CD4-positive, alpha-beta T cell (primary cell): ENCODE data around the gene APBA2. TPM values are rescaled to one million over a fixed set of nuclear protein-coding genes. Genes with fewer than 3 reads are reported as not detected.

Experiments
- ATAC-seq: fragments of 200-7000 bp; cut with Tn5 transposase; one replicate; pipeline ENCODE4 v1.10.0; 2022; ENCODE audit warnings: mild to moderate bottlenecking; ENCODE audit not compliant: poor library complexity
- CTCF ChIA-PET: fragments of 350-600 bp; sonication (Branson Sonifier 250); formaldehyde crosslinking; loops from one replicate; lab custom pipeline; 2021; ENCODE audit warnings: antibody characterized with exemption, inconsistent platforms; lab: Charles Lee
- POLR2A ChIA-PET: fragments of 350-600 bp; sonication (Branson Sonifier 250); formaldehyde crosslinking; loops from one replicate; lab custom pipeline; 2021; ENCODE audit warnings: antibody characterized with exemption, inconsistent platforms; lab: Charles Lee
- DNase-seq, 14 experiments: peaks; one replicate each; pipeline ENCODE4 v3.0.0-alpha.2; 2013 to 2020; ENCODE audit warnings: mixed read lengths in 2 of 14
- H3K27ac ChIP-seq, 2 donors: one replicate each; pipeline versions ENCODE4 v1.5.1 to v1.7.0; 2013; ENCODE audit warnings: low read length in 2 of 2, low read depth in 1 of 2, mild to moderate bottlenecking in 1 of 2
- H3K27me3 ChIP-seq, 2 experiments: 1 replicate in 1 of 2; 2 replicates in 1 of 2; pipeline versions ENCODE4 v1.6.1 to v1.7.0; 2013; ENCODE audit warnings: low read length in 2 of 2, control low read depth in 1 of 2, mild to moderate bottlenecking in 1 of 2, moderate library complexity in 1 of 2; ENCODE audit not compliant: insufficient read depth in 2 of 2, control insufficient read depth in 1 of 2
- H3K36me3 ChIP-seq: one replicate; pipeline ENCODE4 v1.6.1; 2013; ENCODE audit warnings: low read length, control low read depth; ENCODE audit not compliant: insufficient read depth
- H3K4me1 ChIP-seq: one replicate; pipeline ENCODE4 v1.6.1; 2013; ENCODE audit warnings: low read length, control low read depth; ENCODE audit not compliant: insufficient read depth
- H3K4me3 ChIP-seq: one replicate; pipeline ENCODE4 v1.5.1; 2013; ENCODE audit warnings: mild to moderate bottlenecking, low read length, moderate library complexity
- H3K9me3 ChIP-seq, 2 experiments: 1 replicate in 1 of 2; 2 replicates in 1 of 2; pipeline versions ENCODE4 v1.6.1 to v1.7.0; 2013; ENCODE audit warnings: low read length in 2 of 2, mild to moderate bottlenecking in 2 of 2, control low read depth in 1 of 2, moderate library complexity in 1 of 2; ENCODE audit not compliant: control insufficient read depth in 1 of 2, insufficient read depth in 1 of 2
- H3K27ac Mint-ChIP-seq: one replicate; pipeline ENCODE4 v1.8.0; 2020; ENCODE audit warnings: mixed read lengths
- H3K27me3 Mint-ChIP-seq: one replicate; pipeline ENCODE4 v1.8.0; 2021; ENCODE audit warnings: mixed read lengths
- H3K36me3 Mint-ChIP-seq: one replicate; pipeline ENCODE4 v1.8.0; 2021; ENCODE audit warnings: low read depth, mixed read lengths
- H3K4me1 Mint-ChIP-seq: one replicate; pipeline ENCODE4 v1.8.0; 2021; ENCODE audit warnings: low read depth, mixed read lengths
- H3K4me3 Mint-ChIP-seq: one replicate; pipeline ENCODE4 v1.8.0; 2020; ENCODE audit warnings: mild to moderate bottlenecking, mixed read lengths
- H3K9me3 Mint-ChIP-seq: one replicate; pipeline ENCODE4 v1.8.0; 2020; ENCODE audit warnings: mixed read lengths
- CTCF ChIP-seq: fragments of 200-600 bp; IDR thresholded peaks from one replicate; pipeline ENCODE4 v1.8.0; 2022; ENCODE audit warnings: antibody characterized with exemption, mild to moderate bottlenecking
- intact Hi-C, 2 experiments: fragments of 100-400 bp; cut with DNase I in 1 of 2; cut with micrococcal nuclease in 1 of 2; formaldehyde crosslinking; loops; one replicate each; pipeline versions ENCODE4 v1.15.1 to v1.9.0; 2023 to 2025; cut with DNase I, micrococcal nuclease
- total RNA-seq, 174 experiments: library from RNA in 2 of 174; stranded (reverse) in 2 of 174; gene quantifications; one replicate each; pipeline ENCODE4 v1.2.3 and lab custom pipeline; 2021 to 2026

APBA2 gene
- total RNA-seq, 2 experiments from 2014 or later, result 123 to 126 TPM

DNA sequence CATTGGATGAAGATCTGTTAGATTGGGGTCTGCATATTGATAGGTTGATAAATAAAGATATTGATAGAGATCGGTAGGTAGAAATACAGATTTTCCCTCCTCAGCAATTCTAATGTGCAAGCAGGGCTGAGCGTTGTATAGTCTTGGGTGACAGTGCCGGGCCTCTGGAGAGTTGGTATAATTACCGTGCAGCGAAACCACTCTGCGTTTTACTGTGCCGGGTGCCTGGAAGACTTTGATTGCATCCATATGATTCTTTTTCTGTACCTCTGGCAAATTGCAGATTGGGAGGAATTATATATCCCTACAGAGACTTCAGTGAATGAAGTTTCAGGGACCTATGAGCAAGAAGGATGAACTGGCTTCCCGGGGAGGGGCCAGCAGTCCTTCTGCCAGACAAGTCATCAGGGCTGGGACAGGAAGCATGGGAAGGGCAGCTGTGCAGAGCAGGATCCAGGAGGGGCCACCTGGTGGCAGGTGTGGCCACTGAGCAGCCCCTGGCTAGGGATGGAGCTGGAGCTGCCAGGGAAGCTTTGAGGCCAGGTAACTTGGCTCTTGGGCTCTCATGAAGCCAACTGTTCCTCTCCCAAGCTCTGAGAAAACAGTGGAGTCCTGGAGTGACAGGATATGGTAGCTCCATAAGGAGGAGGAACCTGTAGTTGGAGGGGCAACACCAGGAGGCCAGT lies 132.5 kb downstream of the APBA2 start:
- ATAC-seq (no peak), DNase-seq (no peak)
- Histone ChIP-seq H3K36me3 (no peaks in the 10 kb centered on the region), H3K27ac (no peak overlapping the region), H3K9me3 (no peaks in the 10 kb centered on the region), H3K4me3 (no peak overlapping the region), H3K4me1 (peaks cover 6% of the 10 kb centered on the region), H3K27me3 (no peaks in the 10 kb centered on the region)
- Mint-ChIP-seq H3K36me3 (peaks cover 24% of the 10 kb centered on the region), H3K9me3 (no peaks in the 10 kb centered on the region), H3K4me3 (no peak overlapping the region), H3K27ac (peak overlapping the region; percentile 40), H3K27me3 (no peaks in the 10 kb centered on the region), H3K4me1 (peaks cover 65% of the 10 kb centered on the region)
- no peak for TF ChIP-seq CTCF
- POLR2A ChIA-PET, result no interaction called here
- CTCF ChIA-PET, result no interaction called here
- intact Hi-C loops, result loop anchor here in 1 of 2 experiments (10.0 kb wide), 1 partner anchor 257 kb away; no protein-coding TSS in a partner anchor

- Histone ChIP-seq H3K27me3 (no peaks in the 10 kb centered on the region), H3K27ac (no peak overlapping the region), H3K4me3 (no peak overlapping the region), H3K4me1 (peaks cover 6% of the 10 kb centered on the region), H3K9me3 (no peaks in the 10 kb centered on the region), H3K36me3 (no peaks in the 10 kb centered on the region)
- ATAC-seq (no peak), DNase-seq (no peak)
- intact Hi-C loops, result loop anchor here in 1 of 2 experiments (10.0 kb wide), 1 partner anchor 256 kb away; no protein-coding TSS in a partner anchor
- no peaks in the 10 kb centered on the region for H3K9me3 Mint-ChIP-seq
- peaks cover 59% of the 10 kb centered on the region for H3K4me1 Mint-ChIP-seq
- H3K27ac Mint-ChIP-seq, result peak overlapping the region; percentile 31
- no peak for TF ChIP-seq CTCF
- H3K4me3 Mint-ChIP-seq, result no peak overlapping the region
- CTCF ChIA-PET, result no interaction called here
- H3K27me3 Mint-ChIP-seq, result no peaks in the 10 kb centered on the region
- POLR2A ChIA-PET, result no interaction called here
- peaks cover 19% of the 10 kb centered on the region for H3K36me3 Mint-ChIP-seq
Measured at GRCh38 chr15:29018995-29019976, 133.5 kb downstream of the APBA2 start.

- CTCF ChIA-PET, result no interaction called here
- TF ChIP-seq CTCF, result no peak
- H3K27ac Mint-ChIP-seq, result no peak overlapping the region
- no peaks in the 10 kb centered on the region for H3K36me3 ChIP-seq
- no peaks in the 10 kb centered on the region for H3K9me3 Mint-ChIP-seq
- no peaks in the 10 kb centered on the region for H3K9me3 ChIP-seq
- no peak overlapping the region for H3K4me3 ChIP-seq
- peaks cover 6% of the 10 kb centered on the region for H3K4me1 ChIP-seq
- POLR2A ChIA-PET, result no interaction called here
- H3K27ac ChIP-seq, result no peak overlapping the region
- peaks cover 49% of the 10 kb centered on the region for H3K4me1 Mint-ChIP-seq
- no peak for DNase-seq
- no peak for ATAC-seq
- peaks cover 16% of the 10 kb centered on the region for H3K36me3 Mint-ChIP-seq
- no peaks in the 10 kb centered on the region for H3K27me3 Mint-ChIP-seq
- no peaks in the 10 kb centered on the region for H3K27me3 ChIP-seq
- intact Hi-C loops, result no loop called here
- no peak overlapping the region for H3K4me3 Mint-ChIP-seq
Measured at GRCh38 chr15:29021857-29022256, 136.1 kb downstream of the APBA2 start.
